Stimulated activated CD8-positive, alpha-beta memory T cell treated with anti-CD3 and anti-CD28 coated beads, Interleukin-2, amount 100 ng/mL, for 48 hours (primary cell): ENCODE measurements around the gene COL11A2.
"Not testable (repeated sequence)": the region's sequence is repeated elsewhere in the genome, so short reads cannot be mapped to it uniquely, and the experiment has no call there.

ENCODE experiments used
- DNase-seq, 2 donors: peaks; one replicate each; pipeline ENCODE4 v3.0.0-alpha.2; 2020; ENCODE audit warnings: low read depth in 2 of 2

Gene COL11A2

GRCh38 chr6:33156561-33156960 lies 35.7 kb downstream of the COL11A2 start:
- DNase-seq = no peak

- no peak for DNase-seq
These were observed 37.9 kb downstream of the COL11A2 start for GRCh38 chr6:33154349-33154748.

GRCh38 chr6:33151050-33151449 lies 41.2 kb downstream of the COL11A2 start:
- DNase-seq = no peak

- DNase-seq = not testable (repeated sequence)
These were observed 41.7 kb downstream of the COL11A2 start for GRCh38 chr6:33150560-33150959.

- DNase-seq = no peak
These were observed 44.2 kb downstream of the COL11A2 start for GRCh38 chr6:33147807-33148666.

GRCh38 chr6:33144373-33144772 lies 47.9 kb downstream of the COL11A2 start:
- DNase-seq = no peak

- no peak for DNase-seq
These were observed 49.0 kb downstream of the COL11A2 start for GRCh38 chr6:33143113-33143770.

GRCh38 chr6:33142501-33143070 lies 49.7 kb downstream of the COL11A2 start:
- no peak for DNase-seq

- DNase-seq = no peak
These were observed 51.7 kb downstream of the COL11A2 start for GRCh38 chr6:33140556-33140955.

GRCh38 chr6:33139596-33140206 lies 52.6 kb downstream of the COL11A2 start:
- no peak for DNase-seq

GRCh38 chr6:33136310-33136900 lies 55.9 kb downstream of the COL11A2 start:
- no peak for DNase-seq

- no peak for DNase-seq
These were observed 60.2 kb downstream of the COL11A2 start for GRCh38 chr6:33132081-33132524.

GRCh38 chr6:33128318-33128717 lies 63.9 kb downstream of the COL11A2 start:
- no peak for DNase-seq

GRCh38 chr6:33126101-33126714 lies 66.1 kb downstream of the COL11A2 start:
- peak; percentile 57 to 66 for DNase-seq

GRCh38 chr6:33124947-33125346 lies 67.3 kb downstream of the COL11A2 start:
- no peak for DNase-seq

GRCh38 chr6:33124525-33124901 lies 67.8 kb downstream of the COL11A2 start:
- DNase-seq = no peak

- DNase-seq = no peak
These were observed 68.3 kb downstream of the COL11A2 start for GRCh38 chr6:33123732-33124524.

- no peak for DNase-seq
These were observed 69.1 kb downstream of the COL11A2 start for GRCh38 chr6:33123181-33123580.

- no peak for DNase-seq
These were observed 72.3 kb downstream of the COL11A2 start for GRCh38 chr6:33120001-33120400.

- DNase-seq = no peak
These were observed 73.6 kb downstream of the COL11A2 start for GRCh38 chr6:33118525-33119123.
